Measurements from ENCODE around the gene NR1I2.

GRCh38 chr3:119738741-119739140 is 43.2 kb upstream of the NR1I2 start:
- TF ChIP-seq CTCF (IDR thresholded peaks at IDR 0.05): no peak
- no peak for TF ChIP-seq EZH2 (IDR thresholded peaks at IDR 0.05)
